BJ (cell line): ENCODE results near the gene DCTN4. TPM values are rescaled to one million over a fixed set of nuclear protein-coding genes. Genes with fewer than 3 reads are reported as not detected.

Experiments used
- CTCF ChIA-PET: fragments of 350-600 bp; formaldehyde crosslinking; extraction: SDS; loops from one replicate; lab custom pipeline; 2021; ENCODE audit warnings: antibody characterized with exemption, inconsistent platforms; lab: Yijun Ruan, JAX
- POLR2A ChIA-PET: fragments of 300-600 bp; sonication (Branson Sonifier 250); formaldehyde crosslinking; extraction: SDS; loops from one replicate; lab custom pipeline; 2021; ENCODE audit warnings: antibody characterized with exemption; lab: Charles Lee
- DNase-seq: peaks from one replicate; pipeline ENCODE4 v3.0.0-alpha.2; 2011; ENCODE audit warnings: low read depth
- H3K27me3 ChIP-seq: 2 replicates; pipeline ENCODE4 v1.6.0; 2011; ENCODE audit warnings: low read length; ENCODE audit not compliant: control insufficient read depth, insufficient read depth
- H3K36me3 ChIP-seq: 2 replicates; pipeline ENCODE4 v1.5.1; 2011; ENCODE audit warnings: low read length; ENCODE audit not compliant: control insufficient read depth, insufficient read depth
- H3K4me3 ChIP-seq: 2 replicates; pipeline ENCODE4 v1.5.1; 2011; ENCODE audit warnings: low read depth, mild to moderate bottlenecking, control low read depth, low read length
- CTCF ChIP-seq: IDR thresholded peaks from 2 replicates; pipeline ENCODE4 v1.5.1; 2011; ENCODE audit warnings: low read depth, mild to moderate bottlenecking, control low read depth, inconsistent platforms, low read length, moderate library complexity; ENCODE audit not compliant: insufficient read depth
- polyA plus RNA-seq: library from polyadenylated mRNA; depleted of rRNA; stranded (reverse); fragments of >200 nt; gene quantifications from 2 replicates; pipeline ENCODE4 v1.2.3, GENCODE V29; 2011

Gene DCTN4
- polyA plus RNA-seq, 1 experiment = 50.2 TPM

GRCh38 chr5:150703762-150704161 lies 55.1 kb downstream of the DCTN4 start:
- DNase-seq = no peak
- CTCF ChIA-PET = interaction anchor here (0.8 to 1.7 kb wide), 4 partner anchors 98 to 244 kb away, joined by 3 to 4 read pairs (median 4); no protein-coding TSS in a partner anchor
- Histone ChIP-seq H3K27me3 (no peaks in the 10 kb centered on the region), H3K4me3 (no peak overlapping the region), H3K36me3 (no peaks in the 10 kb centered on the region; the same call in 1 of the 2 replicates)
- POLR2A ChIA-PET = no interaction called here
- TF ChIP-seq CTCF = no peak

GRCh38 chr5:150700594-150701377 lies 58.0 kb downstream of the DCTN4 start, which contains the start of gene RBM22:
TSS of gene RBM22 (minus strand) at chr5:150701062. CDS start at chr5:150700985, 77 bp downstream.
- DNase-seq = peak; percentile 48
- Histone ChIP-seq H3K36me3 (peaks cover 4% of the 10 kb centered on the region), H3K27me3 (no peaks in the 10 kb centered on the region), H3K4me3 (peak within 1 kb of the TSS; percentile 83)
- TF ChIP-seq CTCF = peak; percentile 76
- ChIA-PET CTCF (interaction anchor here (0.7 to 3.0 kb wide), 26 partner anchors 11 to 253 kb away, joined by 3 to 24 read pairs (median 4); no protein-coding TSS in a partner anchor), POLR2A (interaction anchor here (0.7 to 1.0 kb wide), 2 partner anchors 58 to 83 kb away, joined by 3 to 5 read pairs; partner anchors contain the start of gene DCTN4)

GRCh38 chr5:150700246-150700593 lies 58.6 kb downstream of the DCTN4 start:
- POLR2A ChIA-PET = interaction anchor here (0.6 to 1.0 kb wide), 3 partner anchors 52 to 84 kb away, joined by 3 to 5 read pairs (median 3); partner anchors contain the start of gene DCTN4
- TF ChIP-seq CTCF = no peak
- CTCF ChIA-PET = interaction anchor here (0.7 to 3.0 kb wide), 18 partner anchors 8 to 253 kb away, joined by 3 to 24 read pairs (median 4); no protein-coding TSS in a partner anchor
- peak overlapping the region; percentile 83 for H3K4me3 ChIP-seq
- H3K27me3 ChIP-seq = no peaks in the 10 kb centered on the region
- DNase-seq = no peak
- H3K36me3 ChIP-seq = peaks cover 4% of the 10 kb centered on the region

GRCh38 chr5:150694612-150695011 lies 64.2 kb downstream of the DCTN4 start:
- Histone ChIP-seq H3K27me3 (no peaks in the 10 kb centered on the region), H3K4me3 (no peak overlapping the region), H3K36me3 (peaks cover 21% of the 10 kb centered on the region)
- ChIA-PET CTCF (interaction anchor here (1.2 kb wide), 1 partner anchor 134 kb away, joined by 3 read pairs; no protein-coding TSS in a partner anchor), POLR2A (no interaction called here)
- no peak for TF ChIP-seq CTCF
- no peak for DNase-seq

GRCh38 chr5:150692276-150692675 lies 66.5 kb downstream of the DCTN4 start:
- H3K4me3 ChIP-seq = no peak overlapping the region
- peaks cover 19% of the 10 kb centered on the region for H3K36me3 ChIP-seq
- DNase-seq = no peak
- POLR2A ChIA-PET = no interaction called here
- TF ChIP-seq CTCF = no peak
- H3K27me3 ChIP-seq = no peaks in the 10 kb centered on the region
- CTCF ChIA-PET = no interaction called here
